RWPE2 (cell line): ENCODE data around the gene ITPKC.
A peak's percentile ranks its signal among the peaks of the same experiment; 100 is the strongest.

Experiments
- ATAC-seq: fragments of 200-7000 bp; cut with Tn5 transposase; 3 replicates; pipeline ENCODE4 v1.9.1; 2021; ENCODE audit warnings: low read depth
- DNase-seq: peaks from one replicate; pipeline ENCODE4 v3.0.0-alpha.2; 2020; ENCODE audit warnings: low spot score
- H3K27ac ChIP-seq: fragments of 450-650 bp; 2 replicates; pipeline ENCODE4 v1.5.1; 2017; ENCODE audit warnings: mild to moderate bottlenecking; ENCODE audit not compliant: poor library complexity, severe bottlenecking
- H3K27me3 ChIP-seq: fragments of 250-450 bp; sonication (Bioruptor Pico); 2 replicates; pipeline ENCODE4 v1.5.1; 2021; ENCODE audit warnings: mild to moderate bottlenecking, moderate library complexity; ENCODE audit not compliant: insufficient read depth, poor library complexity, severe bottlenecking
- H3K36me3 ChIP-seq: fragments of 250-450 bp; sonication (Bioruptor Pico); 2 replicates; pipeline ENCODE4 v1.5.1; 2020; ENCODE audit warnings: low read depth, mild to moderate bottlenecking, moderate library complexity
- H3K4me1 ChIP-seq: fragments of 250-450 bp; sonication (Bioruptor Pico); 2 replicates; pipeline ENCODE4 v1.5.1; 2021; ENCODE audit warnings: mild to moderate bottlenecking, moderate library complexity; ENCODE audit not compliant: insufficient read depth, poor library complexity, severe bottlenecking
- H3K4me3 ChIP-seq: fragments of 250-450 bp; sonication (Bioruptor Pico); 2 replicates; pipeline ENCODE4 v1.5.1; 2021; ENCODE audit warnings: mild to moderate bottlenecking, moderate library complexity; ENCODE audit not compliant: severe bottlenecking
- H3K9me3 ChIP-seq: fragments of 250-450 bp; sonication (Bioruptor Pico); 2 replicates; pipeline ENCODE4 v1.5.1; 2021; ENCODE audit warnings: mild to moderate bottlenecking, moderate library complexity; ENCODE audit not compliant: severe bottlenecking
- TF ChIP-seq, protein P1 (sequence below): fragments of 450-650 bp; IDR thresholded peaks from one replicate; pipeline ENCODE4 v1.5.1; 2017; ENCODE audit warnings: mild to moderate bottlenecking, moderate library complexity; ENCODE audit not compliant: poor library complexity, severe bottlenecking

The ITPKC gene

GRCh38 chr19:40739030-40739839, 22.3 kb downstream of the ITPKC start:
- peaks cover 52% of the 10 kb centered on the region for H3K36me3 ChIP-seq
- no peak for DNase-seq
- no peaks in the 10 kb centered on the region for H3K4me1 ChIP-seq

DNA sequence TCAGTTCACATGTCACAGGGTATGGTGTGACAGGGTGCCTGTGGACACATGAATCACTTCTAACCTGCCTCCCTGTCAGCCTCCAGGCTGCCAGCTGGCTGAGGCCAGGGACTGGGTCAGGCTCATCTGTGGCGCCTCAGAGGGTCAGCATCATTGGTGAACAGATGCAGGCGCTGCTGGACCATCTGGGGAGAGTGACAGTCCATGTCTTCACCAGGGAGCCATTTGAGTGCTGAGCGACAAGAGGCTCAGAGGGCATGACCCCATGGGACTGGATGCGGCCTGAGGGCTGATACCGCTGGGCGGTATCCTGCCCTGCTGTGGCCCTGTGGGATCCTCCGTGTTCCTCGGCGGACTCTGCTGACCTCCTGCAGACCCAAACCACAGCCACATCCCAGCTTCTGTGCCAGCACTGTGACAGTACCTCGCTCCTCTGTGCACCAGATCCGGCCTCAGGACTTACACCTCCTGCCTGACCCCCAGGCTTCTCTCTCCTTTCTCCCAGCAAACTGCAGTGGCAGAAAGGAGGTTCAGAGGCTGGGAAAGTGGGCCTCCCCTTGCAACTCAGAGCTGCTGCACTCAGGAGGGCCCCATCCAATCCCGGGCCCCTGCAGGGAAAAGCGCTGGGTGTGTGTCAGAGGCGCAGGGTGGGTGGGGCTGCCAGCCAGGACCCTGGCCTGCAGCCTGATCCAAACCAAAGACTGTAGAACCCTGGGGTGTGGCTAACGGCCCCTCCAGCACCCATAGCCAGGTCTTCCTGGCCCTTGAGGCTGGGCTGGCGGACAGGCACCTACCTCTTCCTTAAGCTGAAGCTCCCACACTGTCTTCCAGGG, 23.2 kb downstream of the ITPKC start:
- Histone ChIP-seq H3K36me3 (peaks cover 43% of the 10 kb centered on the region), H3K9me3 (no peaks in the 10 kb centered on the region), H3K4me1 (no peaks in the 10 kb centered on the region), H3K4me3 (no peak overlapping the region), H3K27me3 (no peaks in the 10 kb centered on the region), H3K27ac (no peak overlapping the region)
- ATAC-seq (no peak; the same call in 2 of the 3 replicates), DNase-seq (no peak)
- TF ChIP-seq, protein P1, sequence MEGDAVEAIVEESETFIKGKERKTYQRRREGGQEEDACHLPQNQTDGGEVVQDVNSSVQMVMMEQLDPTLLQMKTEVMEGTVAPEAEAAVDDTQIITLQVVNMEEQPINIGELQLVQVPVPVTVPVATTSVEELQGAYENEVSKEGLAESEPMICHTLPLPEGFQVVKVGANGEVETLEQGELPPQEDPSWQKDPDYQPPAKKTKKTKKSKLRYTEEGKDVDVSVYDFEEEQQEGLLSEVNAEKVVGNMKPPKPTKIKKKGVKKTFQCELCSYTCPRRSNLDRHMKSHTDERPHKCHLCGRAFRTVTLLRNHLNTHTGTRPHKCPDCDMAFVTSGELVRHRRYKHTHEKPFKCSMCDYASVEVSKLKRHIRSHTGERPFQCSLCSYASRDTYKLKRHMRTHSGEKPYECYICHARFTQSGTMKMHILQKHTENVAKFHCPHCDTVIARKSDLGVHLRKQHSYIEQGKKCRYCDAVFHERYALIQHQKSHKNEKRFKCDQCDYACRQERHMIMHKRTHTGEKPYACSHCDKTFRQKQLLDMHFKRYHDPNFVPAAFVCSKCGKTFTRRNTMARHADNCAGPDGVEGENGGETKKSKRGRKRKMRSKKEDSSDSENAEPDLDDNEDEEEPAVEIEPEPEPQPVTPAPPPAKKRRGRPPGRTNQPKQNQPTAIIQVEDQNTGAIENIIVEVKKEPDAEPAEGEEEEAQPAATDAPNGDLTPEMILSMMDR = no peak

More at GRCh38 chr19:40739030-40739839, 22.3 kb downstream of the ITPKC start:
- no peak for ATAC-seq
- H3K27ac ChIP-seq = no peak overlapping the region
- TF ChIP-seq, protein P1 = no peak
- H3K27me3 ChIP-seq = no peaks in the 10 kb centered on the region
- H3K9me3 ChIP-seq = no peaks in the 10 kb centered on the region
- no peak overlapping the region for H3K4me3 ChIP-seq

DNA sequence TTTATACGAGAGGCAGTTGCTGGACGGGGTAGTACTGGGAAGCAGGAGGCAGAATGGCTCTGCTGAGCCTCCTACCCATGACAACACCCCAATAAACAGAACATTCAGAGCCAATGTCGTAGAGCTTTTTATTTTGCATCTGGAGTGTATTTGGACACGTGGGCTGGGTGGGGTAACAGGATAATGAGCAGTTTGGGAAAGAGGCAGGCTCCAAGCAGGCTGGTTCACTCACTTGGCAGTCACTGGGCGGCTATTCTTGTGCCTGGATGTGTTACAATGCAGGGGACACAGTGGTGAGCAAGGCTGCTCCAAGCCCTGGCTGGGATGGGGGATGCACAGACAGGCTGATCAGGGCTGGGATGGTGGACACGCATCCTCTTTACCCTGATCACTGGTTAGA, 23.8 kb downstream of the ITPKC start:
- H3K27ac ChIP-seq = no peak overlapping the region
- no peak overlapping the region for H3K4me3 ChIP-seq
- TF ChIP-seq, protein P1 = no peak
- H3K9me3 ChIP-seq = no peaks in the 10 kb centered on the region
- H3K4me1 ChIP-seq = no peaks in the 10 kb centered on the region
- H3K27me3 ChIP-seq = no peaks in the 10 kb centered on the region
- peak; percentile 6; the same call in 1 of the 3 replicates for ATAC-seq
- no peak for DNase-seq
- H3K36me3 ChIP-seq = peaks cover 37% of the 10 kb centered on the region

- ATAC-seq (no peak), DNase-seq (no peak)
- Histone ChIP-seq H3K4me1 (no peaks in the 10 kb centered on the region), H3K27me3 (no peaks in the 10 kb centered on the region), H3K27ac (no peak overlapping the region), H3K9me3 (no peaks in the 10 kb centered on the region), H3K4me3 (no peak overlapping the region), H3K36me3 (peaks cover 30% of the 10 kb centered on the region)
- TF ChIP-seq, protein P1 = peak; percentile 6
These were observed 24.8 kb downstream of the ITPKC start for GRCh38 chr19:40741527-40742390.
